NCI-H2029 treated with DMSO at 0.1 percent for 48 hours (cell line): ENCODE data around the gene GPR25.

Experiments used
- DNase-seq: peaks from one replicate; lab custom pipeline; 2025; lab: John Stamatoyannopoulos, UW

Gene GPR25

GRCh38 chr1:200916152-200916551 is 43.4 kb downstream of the GPR25 start:
- no peak for DNase-seq

GRCh38 chr1:200916681-200917080 is 43.9 kb downstream of the GPR25 start:
- no peak for DNase-seq

GRCh38 chr1:200917291-200917817 is 44.6 kb downstream of the GPR25 start:
- peak; percentile 10 for DNase-seq

DNA sequence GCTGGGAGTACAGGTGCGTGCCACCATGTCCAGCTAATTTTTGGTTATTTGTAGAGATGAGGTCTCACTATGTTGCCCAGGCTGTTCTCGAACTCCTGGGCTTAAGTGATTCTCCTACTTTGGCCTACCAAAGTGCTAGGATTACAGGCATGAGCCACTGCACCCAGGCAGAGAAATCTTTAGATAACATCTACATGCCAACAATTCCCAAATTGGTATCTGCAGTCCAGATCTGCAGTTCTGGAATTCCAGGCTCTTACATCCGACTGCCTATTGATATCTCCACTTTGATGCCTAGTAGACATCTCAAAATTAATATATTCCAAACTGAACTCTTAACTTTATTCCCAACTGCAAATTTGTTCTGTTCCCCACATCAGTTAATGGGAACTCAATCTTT is 45.2 kb downstream of the GPR25 start:
- DNase-seq = no peak

- no peak for DNase-seq
These were observed 46.6 kb downstream of the GPR25 start for GRCh38 chr1:200919386-200919785.

- no peak for DNase-seq
These were observed 48.9 kb downstream of the GPR25 start for GRCh38 chr1:200921571-200922110.

- no peak for DNase-seq
These were observed 49.6 kb downstream of the GPR25 start for GRCh38 chr1:200922406-200922805.

DNA sequence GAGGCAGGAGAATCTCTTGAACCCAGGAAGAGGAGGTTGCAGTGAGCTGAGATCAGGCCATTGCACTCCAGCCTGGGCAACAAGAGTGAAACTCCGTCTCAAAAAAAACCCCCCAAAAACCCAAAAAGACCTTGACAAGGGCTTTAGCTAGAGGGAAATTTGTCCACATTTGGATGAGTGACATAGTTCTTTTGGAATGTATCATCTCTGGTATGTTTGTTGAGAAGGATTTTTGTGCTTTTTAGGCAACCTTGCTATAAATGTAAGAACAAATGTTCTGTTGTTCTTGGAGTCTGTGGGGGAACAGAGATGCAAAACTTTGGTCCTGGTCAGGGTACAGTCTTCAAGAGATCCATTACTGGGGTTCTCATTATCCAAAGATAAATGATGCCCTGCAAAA is 50.8 kb downstream of the GPR25 start:
- DNase-seq = no peak
